H1 (cell line): ENCODE data around the gene RADIL. TPM values are rescaled to one million over a fixed set of nuclear protein-coding genes. Genes with fewer than 3 reads are reported as not detected.

Experiments
- CTCF ChIA-PET: fragments of 300-600 bp; sonication (Branson Sonifier 250); formaldehyde crosslinking; loops from one replicate; lab custom pipeline; 2021; ENCODE audit not compliant: partially characterized antibody; lab: Charles Lee
- POLR2A ChIA-PET: fragments of 300-600 bp; sonication (Branson Sonifier 250); formaldehyde crosslinking; loops from one replicate; lab custom pipeline; 2021; ENCODE audit warnings: inconsistent platforms; ENCODE audit not compliant: partially characterized antibody; lab: Charles Lee
- DNase-seq, 2 experiments: peaks; one replicate each; pipeline versions ENCODE4 v3.0.0 to v3.0.0-alpha.2; 2010 to 2022; ENCODE audit warnings: low spot score in 2 of 2, low read depth in 1 of 2, mixed read lengths in 1 of 2
- FAIRE-seq: peaks from 2 replicates; lab custom pipeline; 2011; peaks lifted over from hg19 to GRCh38; lab: Jason Lieb, UNC
- H2AFZ ChIP-seq: 2 replicates; pipeline ENCODE4 v1.8.1; 2012; ENCODE audit warnings: low read length, inconsistent platforms
- H2AK5ac ChIP-seq: 2 replicates; pipeline ENCODE4 v1.6.1; 2013; ENCODE audit warnings: low read depth, low read length
- H2BK120ac ChIP-seq: replicated peaks from 2 replicates; pipeline ENCODE3; 2013; ENCODE audit warnings: low read depth, low read length, inconsistent platforms
- H2BK12ac ChIP-seq: 2 replicates; pipeline ENCODE4 v1.6.1; 2013; ENCODE audit warnings: low read depth, low read length
- H2BK15ac ChIP-seq: 2 replicates; pipeline ENCODE4 v1.6.1; 2013; ENCODE audit warnings: low read length
- H2BK20ac ChIP-seq: 2 replicates; pipeline ENCODE4 v1.6.1; 2013; ENCODE audit warnings: low read length
- H2BK5ac ChIP-seq: 2 replicates; pipeline ENCODE4 v1.6.1; 2013; ENCODE audit warnings: low read depth, low read length
- H3K14ac ChIP-seq: 2 replicates; pipeline ENCODE4 v1.6.1; 2013; ENCODE audit warnings: inconsistent platforms; ENCODE audit not compliant: insufficient read length
- H3K18ac ChIP-seq: 2 replicates; pipeline ENCODE4 v1.6.1; 2013; ENCODE audit warnings: low read length; ENCODE audit errors: extremely low read depth
- H3K23ac ChIP-seq: 2 replicates; pipeline ENCODE4 v1.6.1; 2013; ENCODE audit warnings: inconsistent platforms; ENCODE audit not compliant: insufficient read length
- H3K23me2 ChIP-seq: 2 replicates; pipeline ENCODE4 v1.6.1; 2013; ENCODE audit warnings: low read depth, low read length
- H3K27ac ChIP-seq: 2 replicates; pipeline ENCODE4 v1.6.1; 2011; ENCODE audit warnings: low read depth, low read length, inconsistent platforms
- H3K27me3 ChIP-seq, 4 experiments: replicated peaks in 1 of 4; 1 replicate in 1 of 4; 2 replicates in 3 of 4; pipeline versions ENCODE4 v1.6.1 to v1.8.1; 2011 to 2013; ENCODE audit warnings: low read length in 3 of 4, mild to moderate bottlenecking in 3 of 4, inconsistent platforms in 2 of 4, mixed read lengths in 2 of 4, moderate library complexity in 1 of 4; ENCODE audit not compliant: control insufficient read depth in 3 of 4, insufficient read depth in 3 of 4; ENCODE audit errors: extremely low read depth in 1 of 4
- H3K36me3 ChIP-seq, 4 experiments: 2 replicates each; pipeline versions ENCODE4 v1.6.1 to v1.8.1; 2011 to 2013; ENCODE audit warnings: mild to moderate bottlenecking in 4 of 4, low read length in 3 of 4, moderate library complexity in 2 of 4, control low read depth in 1 of 4, inconsistent platforms in 1 of 4; ENCODE audit not compliant: insufficient read depth in 4 of 4, control insufficient read depth in 2 of 4
- H3K4ac ChIP-seq: replicated peaks from 2 replicates; pipeline ENCODE3; 2013; ENCODE audit warnings: low read length, low read depth, mixed read lengths, inconsistent platforms; ENCODE audit not compliant: insufficient read length
- H3K4me1 ChIP-seq, 4 experiments: replicated peaks in 1 of 4; 1 replicate in 1 of 4; 2 replicates in 3 of 4; pipeline versions ENCODE4 v1.6.1 to v1.8.1; 2011 to 2013; ENCODE audit warnings: low read length in 3 of 4, inconsistent platforms in 2 of 4, mixed read lengths in 1 of 4; ENCODE audit not compliant: insufficient read depth in 4 of 4, control insufficient read depth in 3 of 4
- H3K4me2 ChIP-seq, 2 experiments: 2 replicates each; pipeline versions ENCODE4 v1.6.1 to v1.8.1; 2011 to 2013; ENCODE audit warnings: low read depth in 2 of 2, low read length in 2 of 2, control low read depth in 1 of 2, inconsistent platforms in 1 of 2, mild to moderate bottlenecking in 1 of 2; ENCODE audit not compliant: insufficient read depth in 1 of 2
- H3K4me3 ChIP-seq, 4 experiments: fragments of 200-600, 300-600 bp in 1 of 4; sonication (generic), shearing (Covaris generic), sonication (Bioruptor Twin) in 1 of 4; 2 replicates each; pipeline versions ENCODE4 v1.5.1 to v1.8.1; 2011 to 2016; ENCODE audit warnings: low read length in 4 of 4, low read depth in 3 of 4, control low read depth in 2 of 4, inconsistent platforms in 2 of 4, mild to moderate bottlenecking in 2 of 4, mixed read lengths in 1 of 4, moderate library complexity in 1 of 4; ENCODE audit not compliant: insufficient read depth in 2 of 4; ENCODE audit errors: extremely low read depth in 1 of 4
- H3K56ac ChIP-seq: replicated peaks from 2 replicates; pipeline ENCODE3; 2013; ENCODE audit warnings: low read depth, mild to moderate bottlenecking, mixed read lengths, low read length, inconsistent platforms; ENCODE audit not compliant: insufficient read length
- H3K79me1 ChIP-seq: 2 replicates; pipeline ENCODE4 v1.6.1; 2013; ENCODE audit warnings: low read depth, low read length, control low read depth
- H3K79me2 ChIP-seq, 2 experiments: 2 replicates each; pipeline versions ENCODE4 v1.6.1 to v1.8.1; 2012 to 2013; ENCODE audit warnings: low read length in 2 of 2, mild to moderate bottlenecking in 2 of 2, inconsistent platforms in 1 of 2; ENCODE audit not compliant: insufficient read depth in 2 of 2, control insufficient read depth in 1 of 2
- H3K9ac ChIP-seq, 4 experiments: replicated peaks in 1 of 4; 1 replicate in 1 of 4; 2 replicates in 3 of 4; pipeline versions ENCODE4 v1.6.1 to v1.8.1; 2011 to 2013; ENCODE audit warnings: low read depth in 3 of 4, low read length in 3 of 4, control low read depth in 2 of 4, mild to moderate bottlenecking in 2 of 4, moderate library complexity in 2 of 4, inconsistent platforms in 1 of 4; ENCODE audit errors: extremely low read depth in 1 of 4
- H3K9me3 ChIP-seq, 2 experiments: 2 replicates each; pipeline versions ENCODE4 v1.6.1 to v1.8.1; 2012 to 2013; ENCODE audit warnings: mild to moderate bottlenecking in 2 of 2, moderate library complexity in 2 of 2, control low read depth in 1 of 2, inconsistent platforms in 1 of 2, low read depth in 1 of 2, low read length in 1 of 2, mixed read lengths in 1 of 2; ENCODE audit not compliant: insufficient read depth in 2 of 2
- H4K20me1 ChIP-seq, 2 experiments: replicated peaks in 1 of 2; 2 replicates each; pipeline versions ENCODE3 to v1.8.1; 2011 to 2013; ENCODE audit warnings: inconsistent platforms in 2 of 2, low read length in 2 of 2, mild to moderate bottlenecking in 1 of 2; ENCODE audit not compliant: insufficient read depth in 2 of 2, control insufficient read depth in 1 of 2
- H4K5ac ChIP-seq: 2 replicates; pipeline ENCODE4 v1.6.1; 2013; ENCODE audit warnings: low read length, low read depth, mixed read lengths, inconsistent platforms; ENCODE audit not compliant: insufficient read length
- H4K8ac ChIP-seq: 2 replicates; pipeline ENCODE4 v1.8.0; 2013; ENCODE audit warnings: mild to moderate bottlenecking, moderate library complexity, low read length, inconsistent platforms; ENCODE audit not compliant: insufficient read depth; ENCODE audit errors: extremely low read depth
- H4K91ac ChIP-seq: replicated peaks from 2 replicates; pipeline ENCODE3; 2013; ENCODE audit warnings: low read length, mixed read lengths, inconsistent platforms; ENCODE audit not compliant: insufficient read length
- ZNF274 ChIP-seq: IDR thresholded peaks from 2 replicates; pipeline ENCODE4 v1.7.0; 2012; ENCODE audit warnings: low read length, borderline replicate concordance; ENCODE audit errors: extremely low read depth
- WGBS, 2 experiments: shearing (Covaris generic) in 1 of 2; methylation state at CpG; one replicate each; pipeline versions ENCODE4 v1.1.6 to v1.1.7; 2013 to 2015; ENCODE audit warnings: low lambda C conversion rate in 2 of 2, mixed read lengths in 2 of 2, inconsistent platforms in 1 of 2, low coverage in 1 of 2, missing lambda C conversion rate in 1 of 2; ENCODE audit not compliant: insufficient replicate concordance in 2 of 2, insufficient coverage in 1 of 2, insufficient read length in 1 of 2; ENCODE audit errors: extremely low coverage in 1 of 2, missing lambda C conversion rate in 1 of 2; 5-methylcytosine and 5-hydroxymethylcytosine counted together
- polyA plus RNA-seq, 7 experiments: library from polyadenylated mRNA; depleted of rRNA in 3 of 7; stranded (reverse) in 5 of 7; unstranded in 2 of 7; fragments of >200 nt in 5 of 7; fragments of 200-250 nt in 2 of 7; gene quantifications; 1 replicate in 5 of 7; 2 replicates in 1 of 7; 4 replicates in 1 of 7; pipeline versions ENCODE4 v1.2.1 to v1.2.3, GENCODE V29; 2011 to 2013; ENCODE audit warnings: missing spikeins in 2 of 7, mixed read lengths in 2 of 7
- total RNA-seq: library from RNA; stranded (reverse); fragmentation: NEBNext Ultra II Directional; extraction: Animal tissue kit (Norgen Biotek cat#: 25700); gene quantifications from 2 replicates; pipeline ENCODE4 v1.2.1, GENCODE V29; 2021
- TF ChIP-seq, protein P1 (sequence below), 3 experiments: IDR thresholded peaks; 1 replicate in 2 of 3; 2 replicates in 1 of 3; pipeline versions ENCODE4 v1.5.1 to v1.6.1; 2011; ENCODE audit warnings: low read length in 3 of 3, mild to moderate bottlenecking in 3 of 3, inconsistent platforms in 2 of 3, low read depth in 1 of 3, moderate library complexity in 1 of 3; ENCODE audit not compliant: insufficient read depth in 1 of 3; ENCODE audit errors: control extremely low read depth in 1 of 3

Gene RADIL
- total and polyA plus RNA-seq, 2 of the 8 experiments (the other 6 are each of a cell fraction or from before 2014, with no cell fraction given), result 5.0 to 5.4 TPM

- H2BK15ac ChIP-seq, result no peak overlapping the region
- CTCF ChIA-PET, result interaction anchor here (0.6 to 2.2 kb wide), 7 partner anchors 28 to 934 kb away, joined by 3 to 10 read pairs (median 3); no protein-coding TSS in a partner anchor
- WGBS, 2 experiments, result 77% methylated on average over 7 of the region's 8 CpGs; no CpG with 5 or more reads in 1 of the 2 experiments
Observed at GRCh38 chr7:4916113-4916512, 32.6 kb upstream of the RADIL start.

More at GRCh38 chr7:4916113-4916512, 32.6 kb upstream of the RADIL start:
- no peak overlapping the region for H2BK12ac ChIP-seq
- no peak overlapping the region for H3K9ac ChIP-seq
- H2AK5ac ChIP-seq, result no peak overlapping the region
- H2BK20ac ChIP-seq, result no peak overlapping the region
- H3K23ac ChIP-seq, result no peak overlapping the region
- no peaks in the 10 kb centered on the region for H3K4me1 ChIP-seq
- H3K14ac ChIP-seq, result no peak overlapping the region
- no peak overlapping the region for H3K18ac ChIP-seq
- H2AFZ ChIP-seq, result no peak overlapping the region
- POLR2A ChIA-PET, result no interaction called here
- no peaks in the 10 kb centered on the region for H3K79me1 ChIP-seq
- peaks cover 2 to 15% of the 10 kb centered on the region in 2 experiments; a peak in 3 of 4 replicates for H3K9me3 ChIP-seq
- H2BK120ac ChIP-seq, result no peak overlapping the region
- no peak overlapping the region for H4K91ac ChIP-seq
- DNase-seq, result no peak
- H3K4ac ChIP-seq, result no peak overlapping the region
- no peaks in the 10 kb centered on the region; the same call in 1 of the 2 replicates for H3K23me2 ChIP-seq
- H3K4me2 ChIP-seq, result no peak overlapping the region
- no peak for TF ChIP-seq ZNF274
- TF ChIP-seq, protein P1, sequence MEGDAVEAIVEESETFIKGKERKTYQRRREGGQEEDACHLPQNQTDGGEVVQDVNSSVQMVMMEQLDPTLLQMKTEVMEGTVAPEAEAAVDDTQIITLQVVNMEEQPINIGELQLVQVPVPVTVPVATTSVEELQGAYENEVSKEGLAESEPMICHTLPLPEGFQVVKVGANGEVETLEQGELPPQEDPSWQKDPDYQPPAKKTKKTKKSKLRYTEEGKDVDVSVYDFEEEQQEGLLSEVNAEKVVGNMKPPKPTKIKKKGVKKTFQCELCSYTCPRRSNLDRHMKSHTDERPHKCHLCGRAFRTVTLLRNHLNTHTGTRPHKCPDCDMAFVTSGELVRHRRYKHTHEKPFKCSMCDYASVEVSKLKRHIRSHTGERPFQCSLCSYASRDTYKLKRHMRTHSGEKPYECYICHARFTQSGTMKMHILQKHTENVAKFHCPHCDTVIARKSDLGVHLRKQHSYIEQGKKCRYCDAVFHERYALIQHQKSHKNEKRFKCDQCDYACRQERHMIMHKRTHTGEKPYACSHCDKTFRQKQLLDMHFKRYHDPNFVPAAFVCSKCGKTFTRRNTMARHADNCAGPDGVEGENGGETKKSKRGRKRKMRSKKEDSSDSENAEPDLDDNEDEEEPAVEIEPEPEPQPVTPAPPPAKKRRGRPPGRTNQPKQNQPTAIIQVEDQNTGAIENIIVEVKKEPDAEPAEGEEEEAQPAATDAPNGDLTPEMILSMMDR (IDR thresholded peaks at IDR 0.05; ENCODE audit: control extremely low read depth in 1 of 3, insufficient read depth in 1 of 3, low read depth in 1 of 3, low read length in 3 of 3), result peak in 1 of 3 experiments; percentile 19; a peak in 1 of 4 replicates
- no peaks in the 10 kb centered on the region for H3K36me3 ChIP-seq
- no peaks in the 10 kb centered on the region for H3K79me2 ChIP-seq
- H2BK5ac ChIP-seq, result no peak overlapping the region
- H4K20me1 ChIP-seq, result no peaks in the 10 kb centered on the region
- no peak overlapping the region for H4K5ac ChIP-seq
- H3K27me3 ChIP-seq, result no peaks in the 10 kb centered on the region
- H4K8ac ChIP-seq, result no peak overlapping the region
- no peak overlapping the region for H3K56ac ChIP-seq
- no peak overlapping the region for H3K4me3 ChIP-seq
- no peak overlapping the region for H3K27ac ChIP-seq
- FAIRE-seq, result no peak
